ENCODE data around the gene DDX41. TPM values are rescaled to one million over a fixed set of nuclear protein-coding genes. Genes with fewer than 3 reads are reported as not detected.
"Not testable (repeated sequence)": the region's sequence is repeated elsewhere in the genome, so short reads cannot be mapped to it uniquely, and the experiment has no call there.

DDX41 gene
- total RNA-seq, 2 experiments from 2014 or later, result 49.6 to 49.7 TPM

DNA sequence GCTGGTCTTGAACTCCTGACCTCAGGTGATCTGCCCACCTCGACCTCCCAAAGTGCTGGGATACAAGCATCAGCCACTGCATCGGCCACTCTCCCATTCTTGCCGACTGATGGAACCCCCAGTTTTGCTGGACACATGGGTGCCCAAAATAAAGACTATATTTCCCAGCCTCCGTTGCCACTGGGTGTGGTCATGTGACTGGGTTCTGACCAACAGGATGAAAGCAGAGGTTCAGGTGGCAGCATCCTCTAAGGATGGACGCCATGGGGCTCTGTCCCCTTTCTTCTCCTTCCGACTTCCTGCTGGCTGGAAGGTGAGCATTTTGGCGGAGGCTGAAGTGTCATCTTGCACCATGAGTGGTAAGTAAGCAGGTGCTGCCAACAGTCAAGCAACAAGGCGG is 29.6 kb downstream of the DDX41 start:
- ATAC-seq (ENCODE audit: poor library complexity) (no peak), DNase-seq (no peak)
- H3K9me3 Mint-ChIP-seq, result no peaks in the 10 kb centered on the region
- ChIA-PET CTCF (interaction anchor here (0.6 kb wide), 1 partner anchor 118 kb away, joined by 3 read pairs; no protein-coding TSS in a partner anchor), POLR2A (no interaction called here)
- intact Hi-C loops (cut with DNase I, micrococcal nuclease), result no loop called here
- Histone ChIP-seq H3K4me3 (ENCODE audit: low read length) (no peak overlapping the region), H3K36me3 (ENCODE audit: insufficient read depth, low read length) (peaks cover 8% of the 10 kb centered on the region), H3K4me1 (ENCODE audit: insufficient read depth, low read length) (no peaks in the 10 kb centered on the region), H3K9me3 (ENCODE audit: control insufficient read depth in 1 of 2, insufficient read depth in 1 of 2, low read length in 2 of 2) (no peaks in the 10 kb centered on the region), H3K27me3 (ENCODE audit: control insufficient read depth in 1 of 2, insufficient read depth in 2 of 2, low read length in 2 of 2) (no peaks in the 10 kb centered on the region), H3K27ac (ENCODE audit: low read depth in 1 of 2, low read length in 2 of 2) (no peak overlapping the region)
- H3K4me1 Mint-ChIP-seq (ENCODE audit: low read depth), result no peaks in the 10 kb centered on the region
- H3K4me3 Mint-ChIP-seq, result no peak overlapping the region
- H3K27me3 Mint-ChIP-seq, result no peaks in the 10 kb centered on the region
- H3K27ac Mint-ChIP-seq, result no peak overlapping the region
- no peaks in the 10 kb centered on the region for H3K36me3 Mint-ChIP-seq (ENCODE audit: low read depth)
- TF ChIP-seq, protein P1, sequence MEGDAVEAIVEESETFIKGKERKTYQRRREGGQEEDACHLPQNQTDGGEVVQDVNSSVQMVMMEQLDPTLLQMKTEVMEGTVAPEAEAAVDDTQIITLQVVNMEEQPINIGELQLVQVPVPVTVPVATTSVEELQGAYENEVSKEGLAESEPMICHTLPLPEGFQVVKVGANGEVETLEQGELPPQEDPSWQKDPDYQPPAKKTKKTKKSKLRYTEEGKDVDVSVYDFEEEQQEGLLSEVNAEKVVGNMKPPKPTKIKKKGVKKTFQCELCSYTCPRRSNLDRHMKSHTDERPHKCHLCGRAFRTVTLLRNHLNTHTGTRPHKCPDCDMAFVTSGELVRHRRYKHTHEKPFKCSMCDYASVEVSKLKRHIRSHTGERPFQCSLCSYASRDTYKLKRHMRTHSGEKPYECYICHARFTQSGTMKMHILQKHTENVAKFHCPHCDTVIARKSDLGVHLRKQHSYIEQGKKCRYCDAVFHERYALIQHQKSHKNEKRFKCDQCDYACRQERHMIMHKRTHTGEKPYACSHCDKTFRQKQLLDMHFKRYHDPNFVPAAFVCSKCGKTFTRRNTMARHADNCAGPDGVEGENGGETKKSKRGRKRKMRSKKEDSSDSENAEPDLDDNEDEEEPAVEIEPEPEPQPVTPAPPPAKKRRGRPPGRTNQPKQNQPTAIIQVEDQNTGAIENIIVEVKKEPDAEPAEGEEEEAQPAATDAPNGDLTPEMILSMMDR (IDR thresholded peaks at IDR 0.05), result no peak

DNA sequence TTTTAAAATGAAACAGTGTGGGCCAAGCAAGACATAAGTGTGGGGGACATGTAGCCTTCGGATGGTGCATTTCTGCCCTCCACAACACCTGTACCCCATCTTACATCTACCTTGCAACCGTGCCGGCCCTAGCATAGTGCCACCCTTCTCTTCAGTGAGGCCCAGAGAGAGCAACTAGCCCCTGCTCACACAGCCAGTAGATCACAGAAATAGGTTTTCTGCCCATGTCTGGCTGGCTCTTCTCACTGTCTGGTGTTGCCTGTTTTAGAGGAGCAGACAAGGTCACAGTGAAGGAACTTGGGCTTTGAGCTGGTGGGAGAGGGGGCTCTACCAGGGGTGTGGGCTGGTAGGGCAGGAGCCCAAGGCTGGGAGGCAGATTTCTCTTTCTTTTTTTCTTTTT is 30.5 kb downstream of the DDX41 start:
- Histone ChIP-seq H3K36me3 (ENCODE audit: insufficient read depth, low read length) (peaks cover 8% of the 10 kb centered on the region), H3K4me3 (ENCODE audit: low read length) (no peak overlapping the region), H3K27ac (ENCODE audit: low read depth in 1 of 2, low read length in 2 of 2) (no peak overlapping the region), H3K4me1 (ENCODE audit: insufficient read depth, low read length) (no peaks in the 10 kb centered on the region), H3K27me3 (ENCODE audit: control insufficient read depth in 1 of 2, insufficient read depth in 2 of 2, low read length in 2 of 2) (no peaks in the 10 kb centered on the region), H3K9me3 (ENCODE audit: control insufficient read depth in 1 of 2, insufficient read depth in 1 of 2, low read length in 2 of 2) (no peaks in the 10 kb centered on the region)
- POLR2A ChIA-PET, result no interaction called here
- ATAC-seq (ENCODE audit: poor library complexity) (no peak), DNase-seq (no peak)
- Mint-ChIP-seq H3K27ac (no peak overlapping the region), H3K4me3 (no peak overlapping the region), H3K4me1 (ENCODE audit: low read depth) (no peaks in the 10 kb centered on the region), H3K27me3 (no peaks in the 10 kb centered on the region), H3K36me3 (ENCODE audit: low read depth) (no peaks in the 10 kb centered on the region), H3K9me3 (no peaks in the 10 kb centered on the region)
- CTCF ChIA-PET, result no interaction called here
- TF ChIP-seq, protein P1 (IDR thresholded peaks at IDR 0.05), result no peak
- intact Hi-C loops (cut with DNase I, micrococcal nuclease), result no loop called here

DNA sequence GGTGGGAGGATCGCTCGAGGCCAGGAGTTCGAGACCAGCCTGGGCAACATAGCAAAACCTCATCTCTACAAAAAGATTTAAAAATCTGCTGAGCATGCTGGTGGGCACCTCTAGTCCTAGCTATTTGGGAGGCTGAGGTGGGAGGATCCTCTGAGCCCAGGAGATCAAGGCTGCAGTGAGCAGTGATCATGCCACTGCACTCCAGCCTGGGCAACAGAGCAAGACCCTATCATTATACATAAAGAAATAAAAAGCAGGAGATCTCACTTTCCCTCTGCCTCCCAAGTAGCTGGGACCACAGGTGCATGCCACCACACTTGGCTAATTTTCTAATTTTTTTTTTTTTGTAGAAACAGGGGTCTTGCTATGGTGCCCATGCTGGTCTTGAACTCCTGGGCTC is 31.0 kb downstream of the DDX41 start:
- H3K4me3 Mint-ChIP-seq; DNase-seq; H3K27me3 Mint-ChIP-seq; H3K36me3 ChIP-seq (ENCODE audit: insufficient read depth, low read length); H3K27me3 ChIP-seq (ENCODE audit: control insufficient read depth in 1 of 2, insufficient read depth in 2 of 2, low read length in 2 of 2); H3K9me3 ChIP-seq (ENCODE audit: control insufficient read depth in 1 of 2, insufficient read depth in 1 of 2, low read length in 2 of 2); POLR2A ChIA-PET; H3K36me3 Mint-ChIP-seq (ENCODE audit: low read depth); ATAC-seq (ENCODE audit: poor library complexity); intact Hi-C loops (cut with DNase I, micrococcal nuclease); H3K9me3 Mint-ChIP-seq; H3K27ac Mint-ChIP-seq; CTCF ChIA-PET; H3K4me1 Mint-ChIP-seq (ENCODE audit: low read depth); H3K27ac ChIP-seq (ENCODE audit: low read depth in 1 of 2, low read length in 2 of 2); H3K4me1 ChIP-seq (ENCODE audit: insufficient read depth, low read length); H3K4me3 ChIP-seq (ENCODE audit: low read length): not testable (repeated sequence)

DNA sequence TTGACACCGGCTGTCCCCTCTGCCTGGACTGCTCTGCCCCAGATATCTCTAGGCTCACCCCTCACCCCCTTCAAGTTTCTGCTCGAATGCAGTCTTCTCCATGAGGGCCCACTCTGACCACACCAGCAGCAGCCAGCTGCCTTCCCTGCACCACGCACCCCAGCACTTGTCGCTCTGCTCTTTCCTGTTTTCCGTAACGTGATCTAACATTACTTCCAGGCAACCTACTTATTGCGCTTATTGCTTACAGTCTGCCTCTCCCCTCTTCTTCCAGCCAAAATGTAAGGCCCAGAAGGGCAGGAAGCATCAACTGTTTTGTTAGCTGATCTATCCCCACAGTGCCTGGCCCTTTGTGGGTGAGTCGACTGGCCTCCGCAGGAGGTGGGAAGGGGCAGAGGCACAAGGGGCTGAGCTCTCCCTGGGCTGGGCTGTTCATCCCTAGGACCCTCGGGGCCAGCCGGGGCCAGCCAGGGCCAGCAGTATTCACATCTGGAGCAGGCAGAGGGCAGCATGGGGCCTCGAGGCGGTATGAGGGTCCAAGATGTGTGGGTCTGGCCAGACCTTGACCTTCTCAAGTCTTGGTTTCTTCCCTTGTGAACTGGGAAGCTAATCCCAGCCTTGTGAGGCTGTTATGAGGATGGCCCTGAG is 31.7 kb downstream of the DDX41 start:
- TF ChIP-seq, protein P1 (IDR thresholded peaks at IDR 0.05), result no peak
- H3K4me1 Mint-ChIP-seq (ENCODE audit: low read depth), result peaks cover 1% of the 10 kb centered on the region
- no peak overlapping the region for H3K4me3 ChIP-seq (ENCODE audit: low read length)
- intact Hi-C loops (cut with DNase I, micrococcal nuclease), result no loop called here
- H3K36me3 Mint-ChIP-seq (ENCODE audit: low read depth), result no peaks in the 10 kb centered on the region
- POLR2A ChIA-PET, result no interaction called here
- no peaks in the 10 kb centered on the region for H3K4me1 ChIP-seq (ENCODE audit: insufficient read depth, low read length)
- no peaks in the 10 kb centered on the region for H3K27me3 ChIP-seq (ENCODE audit: control insufficient read depth in 1 of 2, insufficient read depth in 2 of 2, low read length in 2 of 2)
- no peak overlapping the region for H3K27ac Mint-ChIP-seq
- H3K36me3 ChIP-seq (ENCODE audit: insufficient read depth, low read length), result peaks cover 8% of the 10 kb centered on the region
- H3K9me3 Mint-ChIP-seq, result no peaks in the 10 kb centered on the region
- ATAC-seq (ENCODE audit: poor library complexity), result no peak
- no peaks in the 10 kb centered on the region for H3K27me3 Mint-ChIP-seq
- CTCF ChIA-PET, result no interaction called here
- no peak for DNase-seq
- H3K4me3 Mint-ChIP-seq, result no peak overlapping the region
- no peak overlapping the region for H3K27ac ChIP-seq (ENCODE audit: low read depth in 1 of 2, low read length in 2 of 2)
- H3K9me3 ChIP-seq (ENCODE audit: control insufficient read depth in 1 of 2, insufficient read depth in 1 of 2, low read length in 2 of 2), result no peaks in the 10 kb centered on the region
